GM12801 (cell line): Measurements from ENCODE around the gene MAPK8IP1.

Experiments used
- CTCF ChIP-seq: IDR thresholded peaks from one replicate; pipeline ENCODE4 v1.5.1; 2011; ENCODE audit warnings: control low read depth; ENCODE audit not compliant: insufficient read length; ENCODE audit errors: extremely low read depth

The MAPK8IP1 gene

GRCh38 chr11:45902452-45903380, 17.3 kb downstream of the MAPK8IP1 start:
- no peak for TF ChIP-seq CTCF

- TF ChIP-seq CTCF: no peak
These were observed 19.0 kb downstream of the MAPK8IP1 start for GRCh38 chr11:45904309-45904915.

- TF ChIP-seq CTCF: no peak
These were observed 19.6 kb downstream of the MAPK8IP1 start for GRCh38 chr11:45905095-45905494.

- TF ChIP-seq CTCF: no peak
These were observed 20.7 kb downstream of the MAPK8IP1 start for GRCh38 chr11:45906096-45906682.

- no peak for TF ChIP-seq CTCF
These were observed 21.6 kb downstream of the MAPK8IP1 start, which contains the start of gene FREY1 for GRCh38 chr11:45906965-45907611. Gene FREY1 (minus strand): TSS chr11:45907271. CDS start chr11:45907245, 26 bp downstream.

- TF ChIP-seq CTCF: no peak
These were observed 22.5 kb downstream of the MAPK8IP1 start for GRCh38 chr11:45907911-45908370.
